ENCODE measurements around the gene PRPS1.
"Not testable (repeated sequence)": the region's sequence is repeated elsewhere in the genome, so short reads cannot be mapped to it uniquely, and the experiment has no call there.

PRPS1 gene

GRCh38 chrX:107667426-107667825 is 39.1 kb downstream of the PRPS1 start:
- no peaks in the 10 kb centered on the region for H3K36me3 ChIP-seq (ENCODE audit: insufficient read depth, low read length)
- H3K4me1 ChIP-seq (ENCODE audit: insufficient read depth, low read length), result no peaks in the 10 kb centered on the region
- H3K27ac ChIP-seq (ENCODE audit: low read depth, low read length), result no peak overlapping the region
- no peaks in the 10 kb centered on the region for H3K9me3 ChIP-seq (ENCODE audit: low read length)
- H3K4me3 ChIP-seq (ENCODE audit: low read depth in 1 of 2, low read length in 2 of 2), result no peak overlapping the region
- H3K27me3 ChIP-seq (ENCODE audit: control insufficient read depth in 1 of 2, insufficient read depth in 2 of 2, low read length in 2 of 2), result no peaks in the 10 kb centered on the region
- H3K9ac ChIP-seq (ENCODE audit: low read length), result no peak overlapping the region

GRCh38 chrX:107668710-107669109 is 40.4 kb downstream of the PRPS1 start:
- H3K4me1 ChIP-seq (ENCODE audit: insufficient read depth, low read length); H3K27me3 ChIP-seq (ENCODE audit: control insufficient read depth in 1 of 2, insufficient read depth in 2 of 2, low read length in 2 of 2); H3K36me3 ChIP-seq (ENCODE audit: insufficient read depth, low read length); H3K4me3 ChIP-seq (ENCODE audit: low read depth in 1 of 2, low read length in 2 of 2); H3K9ac ChIP-seq (ENCODE audit: low read length); H3K27ac ChIP-seq (ENCODE audit: low read depth, low read length); H3K9me3 ChIP-seq (ENCODE audit: low read length): not testable (repeated sequence)

GRCh38 chrX:107669261-107669660 is 41.0 kb downstream of the PRPS1 start:
- Histone ChIP-seq H3K9me3 (ENCODE audit: low read length) (no peaks in the 10 kb centered on the region), H3K27me3 (ENCODE audit: control insufficient read depth in 1 of 2, insufficient read depth in 2 of 2, low read length in 2 of 2) (peaks cover 0 to 2% of the 10 kb centered on the region in 2 donors), H3K4me3 (ENCODE audit: low read depth in 1 of 2, low read length in 2 of 2) (no peak overlapping the region), H3K36me3 (ENCODE audit: insufficient read depth, low read length) (no peaks in the 10 kb centered on the region), H3K9ac (ENCODE audit: low read length) (no peak overlapping the region), H3K27ac (ENCODE audit: low read depth, low read length) (no peak overlapping the region), H3K4me1 (ENCODE audit: insufficient read depth, low read length) (peaks cover 6% of the 10 kb centered on the region)

GRCh38 chrX:107669885-107670628 is 41.7 kb downstream of the PRPS1 start:
- Histone ChIP-seq H3K9ac (ENCODE audit: low read length) (no peak overlapping the region), H3K27ac (ENCODE audit: low read depth, low read length) (no peak overlapping the region), H3K4me1 (ENCODE audit: insufficient read depth, low read length) (peaks cover 6% of the 10 kb centered on the region)

GRCh38 chrX:107671256-107671655 is 42.9 kb downstream of the PRPS1 start:
- not testable (repeated sequence) for H3K27me3 ChIP-seq (ENCODE audit: control insufficient read depth in 1 of 2, insufficient read depth in 2 of 2, low read length in 2 of 2); H3K4me1 ChIP-seq (ENCODE audit: insufficient read depth, low read length); H3K4me3 ChIP-seq (ENCODE audit: low read depth in 1 of 2, low read length in 2 of 2); H3K9ac ChIP-seq (ENCODE audit: low read length); H3K36me3 ChIP-seq (ENCODE audit: insufficient read depth, low read length); H3K9me3 ChIP-seq (ENCODE audit: low read length); H3K27ac ChIP-seq (ENCODE audit: low read depth, low read length)

More at GRCh38 chrX:107669885-107670628, 41.7 kb downstream of the PRPS1 start:
- Histone ChIP-seq H3K9me3 (ENCODE audit: low read length) (no peaks in the 10 kb centered on the region), H3K36me3 (ENCODE audit: insufficient read depth, low read length) (no peaks in the 10 kb centered on the region), H3K27me3 (ENCODE audit: control insufficient read depth in 1 of 2, insufficient read depth in 2 of 2, low read length in 2 of 2) (peaks cover 6 to 7% of the 10 kb centered on the region in 2 donors), H3K4me3 (ENCODE audit: low read depth in 1 of 2, low read length in 2 of 2) (no peak overlapping the region)

- peaks cover 7 to 8% of the 10 kb centered on the region in 2 donors for H3K27me3 ChIP-seq (ENCODE audit: control insufficient read depth in 1 of 2, insufficient read depth in 2 of 2, low read length in 2 of 2)
- H3K27ac ChIP-seq (ENCODE audit: low read depth, low read length), result peak overlapping the region; percentile 23
- H3K36me3 ChIP-seq (ENCODE audit: insufficient read depth, low read length), result no peaks in the 10 kb centered on the region
- peaks cover 11% of the 10 kb centered on the region for H3K4me1 ChIP-seq (ENCODE audit: insufficient read depth, low read length)
- H3K9me3 ChIP-seq (ENCODE audit: low read length), result no peaks in the 10 kb centered on the region
- H3K9ac ChIP-seq (ENCODE audit: low read length), result peak overlapping the region; percentile 5
- H3K4me3 ChIP-seq (ENCODE audit: low read depth in 1 of 2, low read length in 2 of 2), result no peak overlapping the region
Measured at GRCh38 chrX:107672955-107673378, 44.7 kb downstream of the PRPS1 start.

GRCh38 chrX:107673431-107673830 is 45.1 kb downstream of the PRPS1 start:
- H3K4me1 ChIP-seq (ENCODE audit: insufficient read depth, low read length), result peaks cover 11% of the 10 kb centered on the region
- H3K4me3 ChIP-seq (ENCODE audit: low read depth in 1 of 2, low read length in 2 of 2), result no peak overlapping the region
- H3K9ac ChIP-seq (ENCODE audit: low read length), result peak overlapping the region; percentile 5
- peaks cover 7 to 8% of the 10 kb centered on the region in 2 donors for H3K27me3 ChIP-seq (ENCODE audit: control insufficient read depth in 1 of 2, insufficient read depth in 2 of 2, low read length in 2 of 2)
- no peaks in the 10 kb centered on the region for H3K9me3 ChIP-seq (ENCODE audit: low read length)
- peak overlapping the region; percentile 23 for H3K27ac ChIP-seq (ENCODE audit: low read depth, low read length)
- no peaks in the 10 kb centered on the region for H3K36me3 ChIP-seq (ENCODE audit: insufficient read depth, low read length)

GRCh38 chrX:107673933-107674479 is 45.7 kb downstream of the PRPS1 start:
- H3K9ac ChIP-seq (ENCODE audit: low read length), result no peak overlapping the region
- no peak overlapping the region for H3K4me3 ChIP-seq (ENCODE audit: low read depth in 1 of 2, low read length in 2 of 2)
- H3K4me1 ChIP-seq (ENCODE audit: insufficient read depth, low read length), result peaks cover 11% of the 10 kb centered on the region
- no peak overlapping the region for H3K27ac ChIP-seq (ENCODE audit: low read depth, low read length)
- peaks cover 7 to 8% of the 10 kb centered on the region in 2 donors for H3K27me3 ChIP-seq (ENCODE audit: control insufficient read depth in 1 of 2, insufficient read depth in 2 of 2, low read length in 2 of 2)
- H3K9me3 ChIP-seq (ENCODE audit: low read length), result no peaks in the 10 kb centered on the region
- H3K36me3 ChIP-seq (ENCODE audit: insufficient read depth, low read length), result no peaks in the 10 kb centered on the region

GRCh38 chrX:107674480-107675364 is 46.4 kb downstream of the PRPS1 start:
- H3K9me3 ChIP-seq (ENCODE audit: low read length), result no peaks in the 10 kb centered on the region
- peaks cover 7 to 8% of the 10 kb centered on the region in 2 donors for H3K27me3 ChIP-seq (ENCODE audit: control insufficient read depth in 1 of 2, insufficient read depth in 2 of 2, low read length in 2 of 2)
- H3K4me3 ChIP-seq (ENCODE audit: low read depth in 1 of 2, low read length in 2 of 2), result peak overlapping the region in 1 of 2 donors; percentile 39
- no peaks in the 10 kb centered on the region for H3K36me3 ChIP-seq (ENCODE audit: insufficient read depth, low read length)
- H3K9ac ChIP-seq (ENCODE audit: low read length), result no peak overlapping the region
- H3K27ac ChIP-seq (ENCODE audit: low read depth, low read length), result peak overlapping the region; percentile 48
- H3K4me1 ChIP-seq (ENCODE audit: insufficient read depth, low read length), result peaks cover 11% of the 10 kb centered on the region

GRCh38 chrX:107675365-107675654 is 47.0 kb downstream of the PRPS1 start:
- H3K4me3 ChIP-seq (ENCODE audit: low read depth in 1 of 2, low read length in 2 of 2), result peak overlapping the region in 1 of 2 donors; percentile 39
- peak overlapping the region; percentile 48 for H3K27ac ChIP-seq (ENCODE audit: low read depth, low read length)
- H3K9ac ChIP-seq (ENCODE audit: low read length), result no peak overlapping the region
- H3K9me3 ChIP-seq (ENCODE audit: low read length), result no peaks in the 10 kb centered on the region
- no peaks in the 10 kb centered on the region for H3K36me3 ChIP-seq (ENCODE audit: insufficient read depth, low read length)
- peaks cover 11% of the 10 kb centered on the region for H3K4me1 ChIP-seq (ENCODE audit: insufficient read depth, low read length)
- H3K27me3 ChIP-seq (ENCODE audit: control insufficient read depth in 1 of 2, insufficient read depth in 2 of 2, low read length in 2 of 2), result peaks cover 7 to 8% of the 10 kb centered on the region in 2 donors

GRCh38 chrX:107675823-107676555 is 47.7 kb downstream of the PRPS1 start:
- peaks cover 11% of the 10 kb centered on the region for H3K4me1 ChIP-seq (ENCODE audit: insufficient read depth, low read length)
- no peaks in the 10 kb centered on the region for H3K9me3 ChIP-seq (ENCODE audit: low read length)
- peak overlapping the region; percentile 36 to 39 for H3K4me3 ChIP-seq (ENCODE audit: low read depth in 1 of 2, low read length in 2 of 2)
- peak overlapping the region; percentile 78 for H3K27ac ChIP-seq (ENCODE audit: low read depth, low read length)
- no peaks in the 10 kb centered on the region for H3K36me3 ChIP-seq (ENCODE audit: insufficient read depth, low read length)
- H3K9ac ChIP-seq (ENCODE audit: low read length), result peak overlapping the region; percentile 41
- peaks cover 7 to 8% of the 10 kb centered on the region in 2 donors for H3K27me3 ChIP-seq (ENCODE audit: control insufficient read depth in 1 of 2, insufficient read depth in 2 of 2, low read length in 2 of 2)

Data from muscle layer of colon (tissue), 2 donors.